HG02981 (cell line): Measurements from ENCODE around the gene U2AF2.
A peak's percentile ranks its signal among the peaks of the same experiment; 100 is the strongest.

ENCODE experiments used
- ATAC-seq: cut with Tn5 transposase; IDR thresholded peaks from one replicate; pipeline ENCODE4 v1.9.1; 2021; ENCODE audit warnings: mild to moderate bottlenecking, moderate library complexity; ENCODE audit not compliant: unreplicated experiment

U2AF2 gene

GRCh38 chr19:55642153-55643002 lies 12.5 kb upstream of the U2AF2 start:
- no peak for ATAC-seq

DNA sequence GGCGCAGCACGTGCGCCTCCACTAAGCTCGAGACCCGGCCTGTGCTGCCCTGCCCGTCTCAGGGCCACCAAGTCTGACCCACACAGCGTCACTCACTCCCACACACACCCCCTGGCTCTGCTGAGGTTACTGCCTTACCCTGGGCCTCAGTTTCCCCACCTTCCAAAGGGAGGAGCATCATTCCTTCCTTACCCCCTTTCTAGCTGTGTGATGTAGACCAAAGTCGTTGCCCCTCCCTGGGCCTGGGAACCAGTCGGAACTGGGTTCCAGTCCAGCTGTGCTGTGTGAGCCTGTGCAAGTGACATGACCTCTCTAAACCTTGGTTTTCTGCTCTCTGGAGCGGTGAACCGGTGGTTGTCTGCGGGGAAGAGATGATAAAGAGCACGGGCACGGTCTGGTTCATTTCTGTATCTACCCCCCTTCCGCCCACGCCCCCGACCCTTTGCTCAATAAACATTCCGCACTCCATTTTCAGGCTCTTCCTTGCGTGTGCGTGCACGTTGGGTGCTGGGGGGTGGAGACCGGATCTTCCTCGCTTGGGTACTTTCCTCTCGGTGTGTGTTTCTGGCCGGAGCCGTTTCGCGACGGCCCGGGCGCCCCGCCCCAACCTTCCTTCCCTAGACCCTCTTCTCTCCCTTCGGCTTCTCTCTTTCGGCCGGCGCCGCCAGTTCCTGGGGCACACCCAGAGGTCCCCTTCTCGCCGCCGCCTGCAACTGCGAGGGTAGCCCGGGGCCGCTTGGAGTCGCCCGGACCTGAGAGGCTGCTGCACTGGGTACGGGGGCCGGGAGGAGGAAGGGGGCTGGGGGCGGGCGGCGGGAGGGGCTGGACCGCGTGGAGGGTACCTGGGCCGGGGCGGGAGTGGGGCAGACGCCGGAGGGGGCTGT lies 11.6 kb upstream of the U2AF2 start, which contains the start of gene ZNF581:
ZNF581 (plus strand) TSS at position 647 of the 884 bp plus-strand sequence. CDS start 923 bp downstream, outside the sequence.
- ATAC-seq: peak; percentile 33

DNA sequence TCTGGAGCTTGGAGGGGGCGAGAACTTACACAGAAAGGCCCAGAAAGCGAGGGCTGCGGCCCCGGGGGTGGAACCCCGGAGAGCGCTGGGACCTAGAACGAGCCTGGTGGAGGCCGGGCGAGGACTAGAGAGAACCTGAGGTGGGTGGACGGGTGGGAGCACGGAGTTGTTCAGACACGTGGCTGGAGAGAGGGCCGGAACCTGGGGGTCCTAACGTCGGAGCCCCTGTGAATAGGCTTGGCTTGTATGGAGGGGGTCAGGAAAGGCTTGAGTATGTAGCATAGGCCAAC lies 11.0 kb upstream of the U2AF2 start:
- no peak for ATAC-seq

- no peak for ATAC-seq
These were observed 10.5 kb upstream of the U2AF2 start for GRCh38 chr19:55644191-55644833.

DNA sequence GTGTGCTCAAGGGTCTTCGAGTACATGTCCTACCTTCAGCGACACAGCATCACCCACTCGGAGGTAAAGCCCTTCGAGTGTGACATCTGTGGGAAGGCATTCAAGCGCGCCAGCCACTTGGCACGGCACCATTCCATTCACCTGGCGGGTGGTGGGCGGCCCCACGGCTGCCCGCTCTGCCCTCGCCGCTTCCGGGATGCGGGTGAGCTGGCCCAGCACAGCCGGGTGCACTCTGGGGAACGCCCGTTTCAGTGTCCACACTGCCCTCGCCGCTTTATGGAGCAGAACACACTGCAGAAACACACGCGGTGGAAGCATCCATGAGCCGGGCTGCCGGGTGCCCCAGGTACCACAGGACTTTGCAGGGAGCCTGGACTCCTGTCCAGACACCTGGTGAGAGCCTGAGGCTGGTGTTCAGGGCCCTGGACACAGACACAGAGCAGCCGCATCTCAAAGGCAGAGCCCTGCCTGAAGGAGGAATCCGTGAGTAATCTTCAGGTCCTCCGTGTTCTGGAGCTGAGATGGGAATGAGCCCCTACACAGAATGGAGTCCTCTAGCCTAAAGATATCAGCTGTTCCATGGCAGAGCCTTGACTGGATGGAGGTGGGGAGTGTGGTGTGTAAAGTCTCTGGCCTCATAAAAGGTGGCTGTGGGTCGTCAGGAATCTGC lies 9.9 kb upstream of the U2AF2 start:
- ATAC-seq: no peak

DNA sequence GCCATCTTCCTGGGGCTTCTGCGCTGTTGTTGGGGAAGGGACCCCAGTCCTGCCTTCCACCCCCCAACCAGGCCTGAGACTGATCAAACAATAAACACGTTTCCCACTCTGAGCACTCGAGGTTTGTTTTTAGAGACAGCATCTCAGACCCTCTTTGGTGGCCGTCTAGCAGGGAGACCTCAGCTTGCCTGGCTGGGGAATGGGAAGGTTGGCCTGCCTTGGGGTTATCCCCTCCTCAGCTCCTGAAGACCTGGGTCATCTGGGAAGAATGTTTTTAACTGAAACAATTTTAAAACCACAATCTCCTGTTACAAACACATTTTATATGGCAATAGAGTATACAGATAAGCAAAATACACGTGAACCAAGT lies 9.3 kb upstream of the U2AF2 start:
- no peak for ATAC-seq

- no peak for ATAC-seq
These were observed 7.7 kb upstream of the U2AF2 start for GRCh38 chr19:55646889-55647731.

DNA sequence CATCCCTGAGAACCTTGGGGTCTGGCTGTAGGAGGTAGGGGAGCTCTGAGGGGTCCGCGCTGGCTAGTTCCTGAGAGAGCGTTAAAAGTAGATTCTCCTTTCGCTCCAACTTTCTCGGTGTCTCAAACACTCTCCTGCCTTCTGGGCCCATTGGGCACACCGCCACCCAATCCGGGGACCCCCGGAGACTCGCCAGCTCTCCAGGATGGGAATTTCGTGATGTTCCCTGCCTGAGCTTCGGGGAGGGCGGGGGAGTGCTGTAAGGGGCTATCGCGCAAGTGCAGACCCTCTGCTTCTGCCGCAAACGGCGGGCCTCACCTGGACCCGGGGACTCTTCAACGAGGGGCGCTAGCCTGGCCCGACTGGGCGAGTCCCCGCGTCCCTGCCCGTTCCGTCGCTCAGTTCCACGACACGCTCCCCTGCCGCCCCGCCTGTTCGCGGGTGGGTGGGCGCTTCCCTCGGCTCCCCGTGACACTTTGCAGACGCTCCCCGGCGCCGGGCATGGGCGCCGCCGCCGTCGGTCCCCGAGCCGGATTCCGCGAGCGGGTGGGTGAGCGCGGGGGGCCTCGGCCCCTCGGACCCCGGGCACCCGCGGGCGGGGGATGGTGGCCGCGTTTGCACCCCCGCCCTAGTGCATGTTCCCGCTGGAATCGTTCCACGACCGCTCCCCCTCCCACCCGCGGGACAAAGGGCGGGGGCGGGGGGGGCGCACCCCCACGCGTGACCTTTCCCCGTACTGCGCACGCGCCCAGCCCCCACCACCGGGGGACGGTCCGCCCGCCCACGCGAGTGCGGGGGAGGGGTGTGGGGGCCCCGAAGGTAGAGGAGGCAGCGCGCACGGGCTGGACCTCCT lies 6.9 kb upstream of the U2AF2 start, which contains the start of gene CCDC106:
CCDC106 (plus strand) TSS at position 481 of the 853 bp plus-strand sequence. CDS start 835 bp downstream, outside the sequence.
- no peak for ATAC-seq

- ATAC-seq: no peak
These were observed 6.1 kb upstream of the U2AF2 start for GRCh38 chr19:55648585-55649267.

DNA sequence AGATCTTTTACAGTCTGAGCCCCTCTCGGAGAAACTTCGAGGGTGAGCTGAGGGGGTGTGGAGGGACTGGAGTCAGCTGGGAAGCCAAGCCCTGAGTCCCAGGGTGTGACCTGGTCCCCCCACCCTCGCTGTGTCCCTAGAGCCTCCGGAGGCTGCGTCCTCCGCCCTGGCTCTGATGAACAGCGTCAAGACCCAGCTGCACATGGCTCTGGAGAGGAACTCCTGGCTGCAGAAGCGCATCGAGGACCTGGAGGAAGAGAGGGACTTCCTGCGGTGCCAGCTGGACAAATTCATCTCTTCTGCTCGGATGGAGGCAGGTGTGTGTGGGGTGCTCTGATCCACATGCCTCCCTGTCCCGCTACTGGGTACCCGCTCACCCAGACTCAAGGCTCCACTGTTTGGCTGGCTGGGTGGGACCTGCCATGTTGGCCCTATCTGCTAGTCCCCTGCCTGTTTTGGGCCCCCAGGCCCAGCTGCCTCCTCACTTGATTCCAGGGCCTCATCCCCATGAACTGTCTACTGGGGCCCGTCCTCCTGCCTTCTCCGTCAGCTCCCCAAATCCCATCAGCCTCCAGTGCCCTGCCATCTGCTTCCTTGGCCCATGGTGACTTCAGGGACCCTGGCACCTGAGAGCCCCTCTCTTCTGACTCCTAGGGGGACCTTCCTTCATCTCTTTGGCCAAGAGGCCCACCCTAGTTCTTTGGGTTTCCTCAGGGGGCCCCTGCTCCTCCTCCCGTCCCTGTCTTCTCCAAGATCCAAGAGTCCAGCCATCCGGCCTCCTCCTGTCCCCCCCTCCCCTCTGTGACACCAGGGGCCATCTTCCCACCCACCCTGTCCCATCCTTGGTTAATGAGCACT lies 5.3 kb upstream of the U2AF2 start:
- no peak for ATAC-seq

- ATAC-seq: no peak
These were observed 4.7 kb upstream of the U2AF2 start for GRCh38 chr19:55650126-55650557.

DNA sequence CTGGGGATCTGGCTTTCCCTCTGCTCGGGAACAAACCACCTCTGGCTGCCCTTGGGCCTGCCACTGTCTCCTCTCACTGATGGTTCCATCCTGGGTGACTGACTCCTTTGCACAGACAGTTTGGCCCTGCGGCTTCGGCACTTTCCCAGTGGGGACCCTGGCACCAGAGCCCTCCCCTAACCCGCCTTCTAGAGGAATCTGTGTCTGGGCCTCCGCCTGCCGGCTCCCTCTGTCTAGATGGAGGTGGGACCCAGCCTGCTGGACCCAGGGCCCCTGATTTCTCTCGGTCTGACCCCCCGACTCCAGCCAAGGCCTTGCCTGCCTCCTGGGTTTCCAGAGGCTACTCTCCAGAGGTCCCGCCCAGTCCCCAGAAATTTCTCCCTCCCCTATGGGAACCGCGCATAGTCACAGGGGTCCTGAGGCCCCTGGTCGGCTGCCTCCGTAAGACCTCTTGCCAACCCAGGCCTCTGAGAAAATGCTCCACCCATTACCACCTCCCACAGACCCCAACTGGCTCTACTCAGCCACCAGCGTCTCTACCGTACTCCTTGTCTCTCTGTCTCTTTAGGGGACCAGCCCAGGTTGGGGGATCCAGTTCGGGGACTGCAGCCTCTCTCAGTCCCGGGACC lies 4.1 kb upstream of the U2AF2 start:
- no peak for ATAC-seq

- no peak for ATAC-seq
These were observed 3.6 kb upstream of the U2AF2 start for GRCh38 chr19:55651236-55651635.

DNA sequence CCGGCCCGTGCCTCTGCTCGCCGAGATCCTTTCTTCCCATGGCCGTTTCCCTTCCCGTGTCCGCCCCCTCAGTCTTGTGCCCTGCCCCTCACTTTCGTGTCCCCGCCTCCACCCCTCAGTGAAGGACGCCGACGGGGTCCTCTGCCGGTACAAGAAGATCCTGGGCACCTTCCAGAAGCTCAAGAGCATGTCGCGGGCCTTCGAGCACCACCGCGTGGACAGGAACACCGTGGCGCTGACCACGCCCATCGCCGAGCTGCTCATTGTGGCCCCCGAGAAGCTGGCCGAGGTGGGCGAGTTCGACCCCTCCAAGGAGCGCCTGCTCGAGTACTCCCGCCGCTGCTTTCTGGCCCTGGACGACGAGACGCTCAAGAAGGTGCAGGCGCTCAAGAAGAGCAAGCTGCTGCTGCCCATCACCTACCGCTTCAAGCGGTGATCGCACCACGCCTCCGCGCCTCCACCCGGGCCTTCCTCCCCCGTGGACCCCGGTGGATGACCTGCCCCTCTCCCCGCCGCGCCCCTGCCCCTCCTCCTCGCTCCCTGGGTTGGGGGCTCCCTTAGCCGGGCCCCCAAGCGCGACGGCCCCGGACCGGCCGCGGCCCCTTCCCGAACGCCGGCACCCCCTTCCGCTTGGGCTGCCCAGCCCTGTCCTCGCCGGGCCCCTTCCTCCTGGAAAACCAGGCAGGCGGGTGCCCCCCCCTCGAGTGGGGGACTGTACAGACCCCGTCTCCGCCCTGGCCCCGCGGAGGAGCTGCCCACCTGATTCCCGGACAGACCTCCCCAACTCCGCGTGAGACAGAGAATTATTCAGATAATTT lies 2.3 kb upstream of the U2AF2 start:
- no peak for ATAC-seq

DNA sequence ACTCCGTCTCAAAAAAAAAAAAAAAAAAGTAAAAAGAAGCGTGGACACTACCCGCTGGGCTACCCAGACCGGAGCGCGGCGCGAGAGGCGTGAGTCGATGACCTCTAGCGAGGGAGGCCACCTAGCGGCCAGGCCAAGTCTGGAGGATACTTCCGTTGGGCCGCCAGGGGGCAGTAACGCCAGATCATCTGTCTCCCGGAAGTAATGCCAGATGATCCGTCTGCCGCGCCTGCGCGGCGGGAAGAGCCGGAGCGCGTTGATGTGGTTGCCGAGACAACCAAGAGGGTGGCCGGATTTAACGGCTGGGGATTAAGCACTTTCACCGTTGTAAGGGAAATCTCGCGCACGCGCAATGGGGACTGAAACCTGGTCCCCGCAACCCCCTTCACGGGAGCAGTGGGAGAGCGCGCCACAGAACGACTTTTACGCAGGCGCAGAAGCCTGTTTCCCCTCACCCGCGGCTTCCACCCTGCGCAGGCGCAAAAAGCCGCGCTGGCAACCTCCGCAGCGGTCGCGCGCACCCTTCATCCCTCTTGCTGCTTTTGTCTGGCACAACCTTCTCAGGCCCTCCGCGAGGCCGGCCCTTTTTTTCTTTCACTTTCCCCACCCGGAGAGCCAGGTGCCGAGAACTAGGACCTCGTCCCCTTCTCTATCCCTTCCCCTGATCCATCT lies 1.0 kb upstream of the U2AF2 start:
- ATAC-seq: peak; percentile 40
